MM.1S (cell line): ENCODE measurements around the gene ITGB1.

ENCODE experiments used
- DNase-seq: peaks from one replicate; pipeline ENCODE4 v3.0.0-alpha.2; 2015
- H2AFZ ChIP-seq: fragments of 300-600 bp; sonication (generic); 2 replicates; pipeline ENCODE4 v1.6.0; 2016; ENCODE audit warnings: antibody characterized with exemption, low read length
- H3F3A ChIP-seq: fragments of 300-600 bp; sonication (generic); 2 replicates; pipeline ENCODE4 v1.6.1; 2016; ENCODE audit warnings: mild to moderate bottlenecking, antibody characterized with exemption, low read length, moderate library complexity, mixed read lengths; ENCODE audit not compliant: insufficient read depth
- H3K27ac ChIP-seq: fragments of 300-600 bp; sonication (generic); 2 replicates; pipeline ENCODE4 v1.5.1; 2016; ENCODE audit warnings: mild to moderate bottlenecking, low read length
- H3K27me3 ChIP-seq: fragments of 300-600 bp; sonication (generic); replicated peaks from 2 replicates; pipeline ENCODE4 v1.6.0; 2016; ENCODE audit warnings: low read length; ENCODE audit not compliant: insufficient read depth
- H3K36me3 ChIP-seq: fragments of 300-600 bp; sonication (generic); replicated peaks from 2 replicates; pipeline ENCODE4 v1.6.1; 2016; ENCODE audit warnings: mild to moderate bottlenecking, low read length, mixed read lengths; ENCODE audit not compliant: insufficient read depth
- H3K4me1 ChIP-seq: fragments of 300-600 bp; sonication (generic); 2 replicates; pipeline ENCODE4 v1.6.1; 2016; ENCODE audit warnings: low read length, mixed read lengths
- H3K4me2 ChIP-seq: fragments of 300-600 bp; sonication (generic); 2 replicates; pipeline ENCODE4 v1.6.0; 2016; ENCODE audit warnings: low read depth, low read length
- H3K4me3 ChIP-seq: fragments of 300-600 bp; sonication (generic); 2 replicates; pipeline ENCODE4 v1.5.1; 2016; ENCODE audit warnings: low read length, mixed read lengths
- H3K79me2 ChIP-seq: fragments of 300-600 bp; sonication (generic); 2 replicates; pipeline ENCODE4 v1.6.1; 2016; ENCODE audit warnings: mixed run types, low read length, mixed read lengths
- H3K9ac ChIP-seq: fragments of 300-600 bp; sonication (generic); 2 replicates; pipeline ENCODE4 v1.6.1; 2016; ENCODE audit warnings: low read length, mixed read lengths
- H3K9me2 ChIP-seq: fragments of 300-600 bp; sonication (generic); replicated peaks from 2 replicates; pipeline ENCODE4 v1.6.1; 2016; ENCODE audit warnings: mild to moderate bottlenecking, low read length, mixed read lengths; ENCODE audit not compliant: insufficient read depth
- H3K9me3 ChIP-seq: fragments of 300-600 bp; sonication (generic); replicated peaks from 2 replicates; pipeline ENCODE4 v1.6.1; 2016; ENCODE audit warnings: mild to moderate bottlenecking, low read length, mixed read lengths; ENCODE audit not compliant: insufficient read depth
- H4K20me1 ChIP-seq: fragments of 300-600 bp; sonication (generic); 2 replicates; pipeline ENCODE4 v1.6.1; 2016; ENCODE audit warnings: mild to moderate bottlenecking, low read length, moderate library complexity, mixed read lengths; ENCODE audit not compliant: insufficient read depth
- EZH2 ChIP-seq: fragments of 300-600 bp; sonication (generic); optimal IDR thresholded peaks from 2 replicates; pipeline ENCODE3; 2017; ENCODE audit warnings: low read depth, mild to moderate bottlenecking, antibody characterized with exemption, low read length, mixed read lengths
- EZH2phosphoT487 ChIP-seq: fragments of 300-600 bp; sonication (generic); IDR thresholded peaks from 2 replicates; pipeline ENCODE4 v1.6.1; 2018; ENCODE audit warnings: antibody characterized with exemption, low read length
- TF ChIP-seq, protein P1 (sequence below): fragments of 300-600 bp; sonication (generic); IDR thresholded peaks from 2 replicates; pipeline ENCODE4 v1.5.1; 2016; ENCODE audit warnings: antibody characterized with exemption, low read length, mixed read lengths

Gene ITGB1

DNA sequence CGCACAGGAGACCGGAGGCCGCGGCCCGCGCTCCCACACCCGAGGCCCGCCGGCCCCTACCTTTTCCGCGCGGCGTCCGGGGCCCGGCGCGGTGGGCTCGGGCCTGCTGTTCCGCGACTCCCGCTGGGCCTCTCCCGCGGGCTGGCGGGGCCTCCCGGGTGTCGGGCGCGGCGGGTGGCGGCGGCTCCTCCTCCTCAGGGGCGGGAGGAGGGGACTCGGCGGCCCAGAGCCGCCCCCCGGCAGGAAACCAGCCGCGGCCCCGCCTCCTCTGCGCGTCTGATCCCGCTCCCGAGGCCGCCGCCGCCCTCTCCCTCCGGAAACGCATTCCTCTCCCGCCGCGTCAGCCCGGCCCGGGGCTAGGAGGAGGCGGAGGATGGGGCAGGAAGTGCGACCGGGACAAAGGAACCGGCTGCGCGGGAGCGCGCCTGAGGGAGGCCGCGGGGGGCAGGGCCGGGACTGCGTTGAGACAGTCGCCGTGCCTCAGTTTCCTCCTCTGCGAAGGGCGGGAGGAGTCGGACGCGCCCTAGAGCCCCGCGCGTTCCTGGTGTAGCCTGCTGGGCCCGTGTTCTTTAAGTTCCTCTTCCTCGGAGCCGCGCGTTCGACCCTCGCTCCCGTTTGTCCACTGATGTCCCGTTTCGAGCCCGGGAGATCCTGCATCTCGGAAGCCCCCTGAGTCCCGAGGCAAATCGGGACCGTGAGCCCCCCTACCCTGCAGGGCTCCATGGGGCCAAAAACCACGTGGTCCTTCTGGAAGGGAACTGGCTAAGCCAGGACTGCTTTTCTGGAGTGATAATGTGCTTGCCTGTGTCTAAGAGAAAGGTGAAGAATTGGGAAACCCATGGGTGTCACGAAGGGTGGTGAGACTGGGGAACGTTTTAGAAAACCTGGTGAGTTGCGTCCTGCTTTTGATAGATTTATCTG lies at the start of gene ITGB1:
Gene ITGB1, minus strand, starts transcription at position 146 of the 921 bp plus-strand sequence. CDS start 22,672 bp downstream, outside the sequence.
- TF ChIP-seq EZH2phosphoT487 (no peak), EZH2 (no peak)
- TF ChIP-seq, protein P1, sequence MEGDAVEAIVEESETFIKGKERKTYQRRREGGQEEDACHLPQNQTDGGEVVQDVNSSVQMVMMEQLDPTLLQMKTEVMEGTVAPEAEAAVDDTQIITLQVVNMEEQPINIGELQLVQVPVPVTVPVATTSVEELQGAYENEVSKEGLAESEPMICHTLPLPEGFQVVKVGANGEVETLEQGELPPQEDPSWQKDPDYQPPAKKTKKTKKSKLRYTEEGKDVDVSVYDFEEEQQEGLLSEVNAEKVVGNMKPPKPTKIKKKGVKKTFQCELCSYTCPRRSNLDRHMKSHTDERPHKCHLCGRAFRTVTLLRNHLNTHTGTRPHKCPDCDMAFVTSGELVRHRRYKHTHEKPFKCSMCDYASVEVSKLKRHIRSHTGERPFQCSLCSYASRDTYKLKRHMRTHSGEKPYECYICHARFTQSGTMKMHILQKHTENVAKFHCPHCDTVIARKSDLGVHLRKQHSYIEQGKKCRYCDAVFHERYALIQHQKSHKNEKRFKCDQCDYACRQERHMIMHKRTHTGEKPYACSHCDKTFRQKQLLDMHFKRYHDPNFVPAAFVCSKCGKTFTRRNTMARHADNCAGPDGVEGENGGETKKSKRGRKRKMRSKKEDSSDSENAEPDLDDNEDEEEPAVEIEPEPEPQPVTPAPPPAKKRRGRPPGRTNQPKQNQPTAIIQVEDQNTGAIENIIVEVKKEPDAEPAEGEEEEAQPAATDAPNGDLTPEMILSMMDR, result no peak
- no peaks in the 10 kb centered on the region for H3K36me3 ChIP-seq
- peak; percentile 78 for DNase-seq
- H3F3A ChIP-seq, result peaks cover 7% of the 10 kb centered on the region; the same call in 1 of the 2 replicates
- H3K4me3 ChIP-seq, result peak within 1 kb of the TSS; percentile 73
- H2AFZ ChIP-seq, result peak within 1 kb of the TSS; percentile 99
- H3K27ac ChIP-seq, result no peak within 1 kb of the TSS
- no peaks in the 10 kb centered on the region for H3K27me3 ChIP-seq
- H3K4me2 ChIP-seq, result peak within 1 kb of the TSS; percentile 80
- peaks cover 42% of the 10 kb centered on the region for H3K79me2 ChIP-seq
- peaks cover 6% of the 10 kb centered on the region; the same call in 1 of the 2 replicates for H3K4me1 ChIP-seq
- no peaks in the 10 kb centered on the region for H3K9me3 ChIP-seq
- no peaks in the 10 kb centered on the region for H4K20me1 ChIP-seq
- H3K9me2 ChIP-seq, result no peaks in the 10 kb centered on the region
- H3K9ac ChIP-seq, result peak within 1 kb of the TSS; percentile 63

DNA sequence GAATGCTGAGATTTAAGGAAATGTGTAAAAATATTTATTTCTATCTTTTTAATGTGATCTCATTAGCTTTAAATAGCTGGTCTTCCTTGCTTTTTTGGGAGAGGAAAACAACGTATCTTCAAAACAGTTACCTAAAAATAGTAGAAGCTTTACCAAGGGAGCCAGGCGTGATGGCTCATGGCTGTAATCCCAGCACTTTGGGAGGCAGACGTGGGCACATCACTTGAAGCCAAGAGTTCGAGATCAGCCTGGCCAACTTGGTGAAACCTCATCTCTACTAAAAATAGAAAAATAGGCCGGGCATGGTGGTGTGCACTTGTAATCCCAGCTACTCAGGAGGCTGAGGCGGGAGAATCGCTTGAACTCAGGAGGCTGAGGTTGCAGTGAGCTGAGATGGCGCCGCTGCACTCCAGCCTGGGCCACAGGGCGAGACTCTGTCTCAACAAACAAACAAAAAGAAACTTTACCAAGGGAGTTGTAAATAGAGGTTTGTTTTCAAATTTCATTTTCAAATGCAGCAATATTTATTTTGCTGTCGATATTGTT lies 48.4 kb upstream of the ITGB1 start:
- H3K79me2 ChIP-seq, result no peaks in the 10 kb centered on the region
- no peaks in the 10 kb centered on the region for H3K4me1 ChIP-seq
- no peaks in the 10 kb centered on the region for H3K27me3 ChIP-seq
- TF ChIP-seq EZH2 (no peak), EZH2phosphoT487 (no peak)
- TF ChIP-seq, protein P1, result no peak
- H3K9me3 ChIP-seq, result no peaks in the 10 kb centered on the region
- H3K9ac ChIP-seq, result no peak overlapping the region
- no peak overlapping the region for H3K4me2 ChIP-seq
- H3F3A ChIP-seq, result no peaks in the 10 kb centered on the region
- no peak for DNase-seq
- H3K9me2 ChIP-seq, result no peaks in the 10 kb centered on the region
- no peak overlapping the region for H3K4me3 ChIP-seq
- H2AFZ ChIP-seq, result no peak overlapping the region
- no peak overlapping the region for H3K27ac ChIP-seq
- H4K20me1 ChIP-seq, result no peaks in the 10 kb centered on the region
- no peaks in the 10 kb centered on the region for H3K36me3 ChIP-seq

DNA sequence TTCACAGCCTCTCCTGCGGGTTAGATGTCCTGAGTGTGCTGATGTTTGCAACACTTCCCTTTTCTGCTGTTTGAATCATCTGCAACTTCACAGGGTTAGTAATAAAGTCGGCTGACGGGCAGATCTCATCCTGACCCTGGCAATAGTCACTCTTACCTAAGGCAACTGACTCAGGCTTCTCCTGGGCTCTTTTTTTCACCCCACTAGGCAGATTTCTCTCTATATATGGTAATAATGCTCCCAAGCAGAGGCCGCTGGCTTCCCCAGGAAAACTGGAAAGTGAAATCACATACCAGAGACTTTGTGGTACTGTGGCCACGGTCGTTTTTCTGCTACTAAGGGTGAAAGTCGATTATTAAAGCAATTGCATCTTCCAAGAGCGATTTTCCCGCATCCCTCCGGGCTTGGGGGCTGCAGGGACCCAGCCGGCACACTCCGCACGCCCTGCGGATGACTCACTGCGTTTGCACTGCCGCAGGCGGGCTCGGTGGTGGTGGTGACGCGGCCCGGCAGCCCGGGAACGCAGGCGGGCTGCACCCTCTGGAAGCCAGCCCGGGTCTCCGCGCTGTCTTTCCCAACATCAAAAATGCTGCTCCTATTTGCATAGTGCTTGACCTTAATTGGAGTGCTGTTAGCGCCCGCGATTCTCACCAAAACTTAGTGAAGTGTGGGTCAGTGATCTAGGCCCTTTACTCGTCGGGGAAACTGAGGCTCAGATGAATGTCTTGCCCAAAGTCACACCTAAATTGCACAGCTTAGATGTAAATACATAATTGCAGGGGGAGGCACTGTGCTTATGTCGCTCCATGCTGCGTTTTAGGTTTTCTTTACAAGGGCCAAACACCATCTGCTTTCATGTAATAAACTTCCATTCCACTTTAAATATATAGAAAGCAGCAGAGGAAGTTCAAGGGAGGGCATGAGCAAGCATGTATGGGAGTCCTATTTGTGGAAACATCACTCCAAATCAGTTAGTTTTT lies 47.6 kb upstream of the ITGB1 start:
- H3K9me2 ChIP-seq, result no peaks in the 10 kb centered on the region
- peak overlapping the region; percentile 31; the same call in 1 of the 2 replicates for H3K4me2 ChIP-seq
- H3K4me1 ChIP-seq, result no peaks in the 10 kb centered on the region
- H3F3A ChIP-seq, result no peaks in the 10 kb centered on the region
- H3K9me3 ChIP-seq, result no peaks in the 10 kb centered on the region
- no peak for DNase-seq
- no peaks in the 10 kb centered on the region for H4K20me1 ChIP-seq
- H3K27me3 ChIP-seq, result no peaks in the 10 kb centered on the region
- peak overlapping the region; percentile 46 for H3K4me3 ChIP-seq
- TF ChIP-seq EZH2 (no peak), EZH2phosphoT487 (no peak)
- TF ChIP-seq, protein P1, result no peak
- no peak overlapping the region for H3K9ac ChIP-seq
- peak overlapping the region; percentile 38; the same call in 1 of the 2 replicates for H2AFZ ChIP-seq
- no peak overlapping the region for H3K27ac ChIP-seq
- no peaks in the 10 kb centered on the region for H3K79me2 ChIP-seq
- H3K36me3 ChIP-seq, result no peaks in the 10 kb centered on the region
